ENCODE results near the gene MRPS15.

DNA sequence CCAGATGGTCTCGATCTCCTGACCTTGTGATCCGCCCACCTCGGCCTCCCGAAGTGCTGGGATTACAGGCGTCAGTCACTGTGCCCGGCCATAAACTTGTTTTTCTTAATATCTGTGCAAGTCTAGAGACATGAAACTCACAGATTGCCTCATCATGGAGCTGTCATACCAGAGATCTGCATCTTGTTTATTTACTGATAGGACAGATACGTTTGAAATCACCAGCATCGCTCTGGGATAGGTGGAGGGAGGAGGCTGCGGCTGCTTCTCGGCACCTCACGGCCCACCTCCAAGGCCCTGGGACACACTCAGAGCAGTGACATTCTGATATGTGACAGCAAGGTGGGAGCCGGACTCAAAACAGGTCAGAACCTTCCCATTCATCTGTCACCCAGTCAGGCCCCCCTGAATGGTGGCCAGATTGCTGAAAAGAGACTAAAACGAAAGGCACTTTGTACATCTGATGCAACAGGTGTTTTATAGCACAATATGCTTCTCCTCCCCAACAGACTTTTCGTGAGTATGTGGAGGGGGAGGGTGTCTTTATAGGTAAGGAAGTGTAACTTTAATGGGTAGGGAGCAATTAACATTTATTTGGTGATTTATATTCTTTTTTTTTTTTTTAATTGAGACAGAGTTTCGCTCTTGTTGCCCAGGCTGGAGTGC, 48.4 kb downstream of the MRPS15 start:
- no peak for TF ChIP-seq CTCF (IDR thresholded peaks at IDR 0.05; ENCODE audit: low read depth, low read length)
- no peak for TF ChIP-seq EZH2phosphoT487 (IDR thresholded peaks at IDR 0.05; ENCODE audit: low read depth)
